ENCODE measurements around the gene TSHR.

GRCh38 chr14:81172353-81172752, 216.9 kb downstream of the TSHR start:
- TF ChIP-seq CTCF (IDR thresholded peaks at IDR 0.05) (no peak), EZH2 (IDR thresholded peaks at IDR 0.05) (no peak), EZH2phosphoT487 (IDR thresholded peaks at IDR 0.05) (no peak)
